ENCODE results near the gene EPHA3.

DNA sequence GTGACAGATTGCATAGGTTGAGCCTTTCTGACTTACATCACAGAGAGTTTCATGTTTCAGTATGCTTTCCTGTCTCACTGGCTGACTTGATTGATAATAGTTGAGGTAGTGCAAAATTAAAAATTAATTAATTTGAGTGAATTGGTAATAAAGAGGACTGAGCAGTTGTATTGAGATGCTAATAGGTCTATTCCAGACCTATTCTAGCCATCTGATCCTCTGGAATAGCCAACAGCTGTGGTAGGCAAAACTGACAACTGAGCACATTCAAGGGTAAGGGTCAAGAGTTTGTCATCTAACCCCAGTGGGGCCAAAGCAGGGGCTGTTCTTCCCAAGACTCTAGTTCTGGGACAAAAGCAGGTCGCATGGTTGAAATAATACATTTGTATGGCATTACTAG is 132.4 kb downstream of the EPHA3 start:
- TF ChIP-seq, protein P1, sequence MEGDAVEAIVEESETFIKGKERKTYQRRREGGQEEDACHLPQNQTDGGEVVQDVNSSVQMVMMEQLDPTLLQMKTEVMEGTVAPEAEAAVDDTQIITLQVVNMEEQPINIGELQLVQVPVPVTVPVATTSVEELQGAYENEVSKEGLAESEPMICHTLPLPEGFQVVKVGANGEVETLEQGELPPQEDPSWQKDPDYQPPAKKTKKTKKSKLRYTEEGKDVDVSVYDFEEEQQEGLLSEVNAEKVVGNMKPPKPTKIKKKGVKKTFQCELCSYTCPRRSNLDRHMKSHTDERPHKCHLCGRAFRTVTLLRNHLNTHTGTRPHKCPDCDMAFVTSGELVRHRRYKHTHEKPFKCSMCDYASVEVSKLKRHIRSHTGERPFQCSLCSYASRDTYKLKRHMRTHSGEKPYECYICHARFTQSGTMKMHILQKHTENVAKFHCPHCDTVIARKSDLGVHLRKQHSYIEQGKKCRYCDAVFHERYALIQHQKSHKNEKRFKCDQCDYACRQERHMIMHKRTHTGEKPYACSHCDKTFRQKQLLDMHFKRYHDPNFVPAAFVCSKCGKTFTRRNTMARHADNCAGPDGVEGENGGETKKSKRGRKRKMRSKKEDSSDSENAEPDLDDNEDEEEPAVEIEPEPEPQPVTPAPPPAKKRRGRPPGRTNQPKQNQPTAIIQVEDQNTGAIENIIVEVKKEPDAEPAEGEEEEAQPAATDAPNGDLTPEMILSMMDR (IDR thresholded peaks at IDR 0.05), result no peak
- TF ChIP-seq EZH2 (IDR thresholded peaks at IDR 0.05; ENCODE audit: borderline replicate concordance, insufficient read depth, low read depth, low read length, poor library complexity, severe bottlenecking), result no peak

All from B cell (primary cell).